ENCODE results near the gene CCSER1.

GRCh38 chr4:91283726-91284230 lies 1156.6 kb downstream of the CCSER1 start:
- no peak for TF ChIP-seq CTCF (IDR thresholded peaks at IDR 0.05)
- no peak for TF ChIP-seq POLR2A (IDR thresholded peaks at IDR 0.05)
